Breast epithelium (tissue), 4 donors: Measurements from ENCODE around the gene ANKDD1B. TPM values are rescaled to one million over a fixed set of nuclear protein-coding genes. Genes with fewer than 3 reads are reported as not detected.
"Not testable (repeated sequence)": the region's sequence is repeated elsewhere in the genome, so short reads cannot be mapped to it uniquely, and the experiment has no call there.

ENCODE experiments used
- DNase-seq, 2 donors: peaks; one replicate each; pipeline ENCODE4 v3.0.0-alpha.2; 2019; ENCODE audit warnings: low spot score in 2 of 2
- H3K27ac ChIP-seq, 2 donors: fragments of 200-600 bp; sonication (generic) in 1 of 2; one replicate each; pipeline ENCODE4 v1.5.1; 2016 to 2019; ENCODE audit warnings: mild to moderate bottlenecking in 1 of 2
- H3K27me3 ChIP-seq, 2 donors: fragments of 200-600 bp; sonication (generic) in 1 of 2; one replicate each; pipeline versions ENCODE4 v1.5.1 to v1.6.0; 2017 to 2019; ENCODE audit warnings: control low read depth in 1 of 2, mild to moderate bottlenecking in 1 of 2
- H3K36me3 ChIP-seq: fragments of 200-600 bp; one replicate; pipeline ENCODE4 v1.5.1; 2019
- H3K4me1 ChIP-seq, 2 donors: fragments of 200-600 bp; sonication (generic); one replicate each; pipeline ENCODE4 v1.5.1; 2016 to 2019; ENCODE audit warnings: control low read depth in 1 of 2
- H3K4me3 ChIP-seq, 3 donors: fragments of 200-600 bp; sonication (generic); 1 replicate in 2 of 3; 2 replicates in 1 of 3; pipeline ENCODE4 v1.5.1; 2016 to 2019; ENCODE audit warnings: mild to moderate bottlenecking in 3 of 3, moderate library complexity in 2 of 3
- H3K9me3 ChIP-seq, 2 donors: fragments of 200-600 bp; sonication (generic) in 1 of 2; one replicate each; pipeline ENCODE4 v1.5.1; 2016 to 2019; ENCODE audit warnings: control low read depth in 1 of 2
- POLR2A ChIP-seq: fragments of 450-650 bp; IDR thresholded peaks from one replicate; pipeline ENCODE4 v1.6.1; 2016; ENCODE audit warnings: antibody characterized with exemption, mild to moderate bottlenecking, moderate library complexity
- POLR2AphosphoS5 ChIP-seq, 3 donors: sonication (generic); formaldehyde crosslinking; IDR thresholded peaks; one replicate each; pipeline ENCODE4 v1.6.1; 2017; ENCODE audit warnings: antibody characterized with exemption in 3 of 3
- intact Hi-C: fragments of 100-400 bp; cut with DNase I; formaldehyde crosslinking; loops from one replicate; pipeline ENCODE4 v1.15.1; 2023; ENCODE audit warnings: low total_unique reads
- total RNA-seq, 3 donors: library from RNA; depleted of rRNA; stranded (reverse); fragments of >200 nt; gene quantifications; one replicate each; pipeline ENCODE4 v1.1.0, GENCODE V29; 2016
- TF ChIP-seq, protein P1 (sequence below), 3 donors: fragments of 450-650 bp; IDR thresholded peaks; one replicate each; pipeline ENCODE4 v1.5.1; 2016 to 2017; ENCODE audit warnings: antibody characterized with exemption in 3 of 3, mild to moderate bottlenecking in 3 of 3, moderate library complexity in 3 of 3

The ANKDD1B gene
- 1 to 10 TPM in 2 of 3 donors, under 1 TPM in 1; 0.66 to 1.4 (median 1.0) TPM for total RNA-seq

- DNase-seq: peak in 1 of 2 donors; percentile 52
- Histone ChIP-seq H3K4me3 (peak within 1 kb of the TSS; percentile 55 to 71 (median 62)), H3K36me3 (no peaks in the 10 kb centered on the region), H3K27me3 (no peaks in the 10 kb centered on the region), H3K27ac (peak within 1 kb of the TSS; percentile 34 to 55), H3K9me3 (no peaks in the 10 kb centered on the region), H3K4me1 (no peaks in the 10 kb centered on the region)
- no peak for TF ChIP-seq POLR2A
- no peak for TF ChIP-seq POLR2AphosphoS5 (IDR thresholded peaks at IDR 0.05)
- TF ChIP-seq, protein P1, sequence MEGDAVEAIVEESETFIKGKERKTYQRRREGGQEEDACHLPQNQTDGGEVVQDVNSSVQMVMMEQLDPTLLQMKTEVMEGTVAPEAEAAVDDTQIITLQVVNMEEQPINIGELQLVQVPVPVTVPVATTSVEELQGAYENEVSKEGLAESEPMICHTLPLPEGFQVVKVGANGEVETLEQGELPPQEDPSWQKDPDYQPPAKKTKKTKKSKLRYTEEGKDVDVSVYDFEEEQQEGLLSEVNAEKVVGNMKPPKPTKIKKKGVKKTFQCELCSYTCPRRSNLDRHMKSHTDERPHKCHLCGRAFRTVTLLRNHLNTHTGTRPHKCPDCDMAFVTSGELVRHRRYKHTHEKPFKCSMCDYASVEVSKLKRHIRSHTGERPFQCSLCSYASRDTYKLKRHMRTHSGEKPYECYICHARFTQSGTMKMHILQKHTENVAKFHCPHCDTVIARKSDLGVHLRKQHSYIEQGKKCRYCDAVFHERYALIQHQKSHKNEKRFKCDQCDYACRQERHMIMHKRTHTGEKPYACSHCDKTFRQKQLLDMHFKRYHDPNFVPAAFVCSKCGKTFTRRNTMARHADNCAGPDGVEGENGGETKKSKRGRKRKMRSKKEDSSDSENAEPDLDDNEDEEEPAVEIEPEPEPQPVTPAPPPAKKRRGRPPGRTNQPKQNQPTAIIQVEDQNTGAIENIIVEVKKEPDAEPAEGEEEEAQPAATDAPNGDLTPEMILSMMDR (IDR thresholded peaks at IDR 0.05): no peak
- intact Hi-C loops: no loop called here
Observed at GRCh38 chr5:75611311-75612225, at the start of gene ANKDD1B. TSS of gene ANKDD1B (plus strand) at chr5:75611453. CDS start at chr5:75611635, 182 bp downstream.

GRCh38 chr5:75565991-75566709 lies 45.1 kb upstream of the ANKDD1B start:
- H3K36me3 ChIP-seq, H3K4me3 ChIP-seq, intact Hi-C loops, H3K4me1 ChIP-seq, DNase-seq, H3K27me3 ChIP-seq, H3K9me3 ChIP-seq: not testable (repeated sequence)
- peak overlapping the region; percentile 67 to 69 for H3K27ac ChIP-seq

- TF ChIP-seq POLR2AphosphoS5 (IDR thresholded peaks at IDR 0.05): no peak
- TF ChIP-seq, protein P1 (IDR thresholded peaks at IDR 0.05): no peak
- no peak for TF ChIP-seq POLR2A
- no peak overlapping the region for H3K4me3 ChIP-seq
- peaks cover 0 to 9% of the 10 kb centered on the region in 2 donors for H3K9me3 ChIP-seq
- H3K36me3 ChIP-seq: no peaks in the 10 kb centered on the region
- no peak for DNase-seq
- peaks cover 0 to 10% of the 10 kb centered on the region in 2 donors for H3K4me1 ChIP-seq
- no peaks in the 10 kb centered on the region for H3K27me3 ChIP-seq
- peak overlapping the region; percentile 67 to 69 for H3K27ac ChIP-seq
- intact Hi-C loops: no loop called here
Observed at GRCh38 chr5:75566710-75567309, 44.4 kb upstream of the ANKDD1B start.

GRCh38 chr5:75567710-75568109 lies 43.5 kb upstream of the ANKDD1B start:
- no peak overlapping the region for H3K4me3 ChIP-seq
- no peaks in the 10 kb centered on the region for H3K27me3 ChIP-seq
- intact Hi-C loops: no loop called here
- no peak for DNase-seq
- H3K27ac ChIP-seq: peak overlapping the region; percentile 21 to 41
- peaks cover 0 to 9% of the 10 kb centered on the region in 2 donors for H3K9me3 ChIP-seq
- TF ChIP-seq, protein P1 (IDR thresholded peaks at IDR 0.05): no peak
- TF ChIP-seq POLR2A (no peak), POLR2AphosphoS5 (IDR thresholded peaks at IDR 0.05) (no peak)
- peaks cover 0 to 10% of the 10 kb centered on the region in 2 donors for H3K4me1 ChIP-seq
- H3K36me3 ChIP-seq: no peaks in the 10 kb centered on the region

DNA sequence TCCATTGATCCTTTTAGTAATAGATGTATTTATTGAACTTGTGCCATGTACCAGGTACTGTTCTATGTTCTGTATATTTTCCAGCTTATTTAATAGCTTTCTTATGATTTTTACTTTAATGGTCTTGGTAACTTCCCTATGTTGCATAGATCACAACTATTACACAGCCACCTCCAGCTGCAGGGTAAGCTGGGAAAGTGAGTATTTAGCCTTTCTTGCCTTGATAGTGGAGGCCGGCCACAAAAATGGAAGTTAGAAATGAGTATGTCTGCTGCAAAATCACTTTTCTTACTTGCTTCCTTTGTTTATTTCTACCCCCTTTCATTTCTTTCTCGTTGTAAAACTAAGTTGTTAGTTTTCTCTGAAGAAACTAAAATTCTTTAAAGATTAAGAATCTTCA lies 43.1 kb upstream of the ANKDD1B start:
- H3K27ac ChIP-seq: no peak overlapping the region
- intact Hi-C loops: no loop called here

More for the DNA sequence above, 43.1 kb upstream of the ANKDD1B start:
- TF ChIP-seq, protein P1 (IDR thresholded peaks at IDR 0.05): no peak
- TF ChIP-seq POLR2A: no peak
- no peak for TF ChIP-seq POLR2AphosphoS5 (IDR thresholded peaks at IDR 0.05)
- no peak for DNase-seq
- Histone ChIP-seq H3K27me3 (no peaks in the 10 kb centered on the region), H3K9me3 (peaks cover 0 to 9% of the 10 kb centered on the region in 2 donors), H3K4me1 (peaks cover 0 to 10% of the 10 kb centered on the region in 2 donors), H3K36me3 (no peaks in the 10 kb centered on the region), H3K4me3 (no peak overlapping the region)
